Fibroblast of skin of left quadriceps (primary cell): ENCODE data around the gene PRPH2.
"Not testable (repeated sequence)": the region's sequence is repeated elsewhere in the genome, so short reads cannot be mapped to it uniquely, and the experiment has no call there.

Experiments used
- DNase-seq, 2 experiments: peaks; one replicate each; pipeline ENCODE4 v3.0.0-alpha.2; 2013; ENCODE audit warnings: low read depth in 2 of 2

The PRPH2 gene

DNA sequence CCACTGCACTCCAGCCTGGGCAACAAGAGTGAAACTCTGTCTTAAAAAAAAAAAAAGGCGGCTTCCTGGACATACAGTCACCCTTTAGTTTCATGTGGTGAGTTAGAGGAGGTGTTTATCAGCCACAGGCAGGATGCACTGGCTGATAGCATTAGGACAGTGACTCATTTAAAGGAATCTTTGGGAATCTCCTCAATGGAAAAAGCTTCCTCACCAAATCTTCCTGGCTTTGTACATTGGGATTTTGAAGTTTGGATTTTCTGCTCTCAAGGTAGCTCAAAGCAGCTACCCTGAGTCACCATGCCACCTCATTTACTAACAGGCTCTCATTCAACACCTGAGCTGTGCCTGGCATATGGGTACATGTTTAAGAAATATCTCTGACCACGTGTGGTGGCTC lies 20.2 kb downstream of the PRPH2 start:
- peak; percentile 22 to 34 for DNase-seq

DNA sequence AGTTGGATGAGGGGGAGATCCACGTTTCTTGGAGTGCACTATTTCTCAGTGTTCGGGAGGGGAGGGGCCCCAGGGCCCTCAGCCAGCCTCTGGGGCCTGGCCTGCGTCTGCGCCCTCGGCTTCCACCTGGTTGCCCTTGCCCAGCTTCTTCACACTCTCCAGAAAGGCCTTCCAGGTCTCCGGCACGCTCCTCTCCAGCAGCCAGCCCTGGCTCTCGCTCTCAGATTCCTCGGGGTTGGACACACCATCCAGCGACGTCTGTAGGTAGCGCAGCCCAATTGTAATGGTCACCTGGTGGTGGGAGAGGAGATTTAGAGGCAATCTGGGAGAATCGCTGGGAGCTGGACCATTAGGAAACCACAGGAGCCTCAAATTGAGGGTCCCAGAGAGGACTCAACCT lies 24.2 kb downstream of the PRPH2 start:
- no peak for DNase-seq

- no peak for DNase-seq
Observed at GRCh38 chr6:42697268-42697655, 25.1 kb downstream of the PRPH2 start.

- DNase-seq: peak in 1 of 2 experiments; percentile 34
Observed at GRCh38 chr6:42696526-42697267, 25.7 kb downstream of the PRPH2 start.

GRCh38 chr6:42694586-42694985 lies 27.8 kb downstream of the PRPH2 start:
- DNase-seq: peak; percentile 54 to 57

DNA sequence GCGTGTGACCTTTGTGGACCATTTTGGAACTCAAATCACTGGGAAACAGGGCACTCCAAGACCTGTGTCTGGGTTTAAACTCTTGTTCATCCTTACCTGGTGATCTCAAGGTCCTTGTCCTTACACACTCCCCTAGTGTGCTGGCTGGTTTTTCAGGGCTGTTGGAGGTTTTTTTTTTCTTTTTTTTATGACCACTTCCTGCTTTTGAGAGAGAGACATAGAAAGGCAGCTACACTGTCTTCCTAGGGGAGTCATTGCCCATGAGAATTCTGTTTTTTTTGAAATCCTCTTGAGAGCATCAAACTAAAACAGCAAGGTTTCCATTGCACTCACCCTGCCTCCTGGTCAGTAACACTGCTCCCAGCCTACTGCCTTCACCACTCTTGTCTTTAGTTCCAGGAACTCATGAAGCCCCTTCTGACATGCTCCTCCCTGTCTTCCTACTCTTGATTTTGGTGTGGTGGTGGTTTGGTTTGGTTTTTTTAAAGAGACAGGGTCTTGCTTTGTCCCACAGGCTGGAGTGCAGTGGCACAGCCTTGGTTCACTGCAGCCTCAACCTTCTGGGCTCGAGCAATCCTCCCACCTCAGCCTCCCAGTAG lies 28.6 kb downstream of the PRPH2 start:
- DNase-seq: no peak

- no peak for DNase-seq
Observed at GRCh38 chr6:42692137-42692911, 30.1 kb downstream of the PRPH2 start.

DNA sequence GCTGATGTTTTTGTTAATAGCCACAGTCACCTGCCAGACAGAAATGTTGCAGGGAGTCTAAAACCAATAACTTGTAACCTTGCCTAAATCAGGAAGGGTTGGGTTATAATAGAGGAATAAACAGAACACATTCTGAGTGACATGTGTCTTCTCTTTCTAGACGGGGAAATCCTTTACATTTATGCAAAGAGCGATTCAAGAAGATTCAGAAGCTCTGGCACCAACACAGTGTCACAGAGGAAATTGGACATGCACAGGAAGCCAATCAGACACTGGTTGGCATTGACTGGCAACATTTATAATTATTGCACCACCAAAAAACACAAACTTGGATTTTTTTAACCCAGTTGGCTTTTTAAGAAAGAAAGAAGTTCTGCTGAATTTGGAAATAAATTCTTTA lies 31.5 kb downstream of the PRPH2 start:
- DNase-seq: no peak

DNA sequence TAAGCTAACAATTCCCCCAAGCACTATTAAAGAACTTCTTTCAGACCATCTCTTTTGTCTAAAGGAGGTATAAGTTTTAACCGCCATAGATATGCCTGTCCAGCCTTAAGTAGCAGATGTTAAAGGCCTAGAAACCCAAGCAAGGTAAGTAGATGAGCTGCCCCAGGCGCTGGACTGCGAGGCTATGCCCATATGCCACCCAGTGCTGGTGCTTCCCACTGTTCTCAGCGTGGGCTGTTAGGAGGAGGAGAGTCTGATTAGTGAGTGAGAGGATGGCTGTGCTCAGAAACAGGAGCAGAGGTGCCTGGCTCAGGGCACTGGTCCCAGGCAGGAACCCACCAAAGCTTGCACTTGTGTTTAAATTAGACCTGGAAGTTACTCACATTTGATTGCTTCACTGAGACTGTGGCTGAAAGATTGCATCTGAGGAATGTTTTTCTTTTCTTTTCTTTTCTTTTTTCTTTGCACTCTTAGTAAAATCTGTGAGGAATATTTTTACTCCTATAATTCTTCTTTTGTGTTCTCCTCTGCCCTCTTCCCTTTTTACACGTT lies 32.2 kb downstream of the PRPH2 start:
- DNase-seq: no peak

DNA sequence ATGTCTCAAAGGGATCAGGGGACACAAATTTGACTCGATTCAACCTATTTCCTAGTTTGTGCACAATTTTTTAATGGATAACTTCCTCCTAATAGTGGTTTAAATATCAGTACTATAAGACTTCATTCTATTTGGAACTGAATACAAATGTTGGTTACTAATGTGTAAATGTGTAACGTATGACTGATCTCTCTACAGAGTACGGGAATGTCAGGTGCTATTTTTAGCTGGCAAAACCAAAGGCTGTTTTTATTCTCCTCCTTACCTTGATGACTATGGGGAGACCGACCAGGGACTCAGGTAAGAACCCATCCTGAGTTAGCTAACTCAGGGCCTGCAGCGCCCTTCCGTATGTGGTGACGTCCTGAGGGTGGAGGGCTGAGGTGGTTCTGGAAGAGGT lies 33.0 kb downstream of the PRPH2 start:
- no peak for DNase-seq

- DNase-seq: no peak
Observed at GRCh38 chr6:42688281-42688680, 34.1 kb downstream of the PRPH2 start.

DNA sequence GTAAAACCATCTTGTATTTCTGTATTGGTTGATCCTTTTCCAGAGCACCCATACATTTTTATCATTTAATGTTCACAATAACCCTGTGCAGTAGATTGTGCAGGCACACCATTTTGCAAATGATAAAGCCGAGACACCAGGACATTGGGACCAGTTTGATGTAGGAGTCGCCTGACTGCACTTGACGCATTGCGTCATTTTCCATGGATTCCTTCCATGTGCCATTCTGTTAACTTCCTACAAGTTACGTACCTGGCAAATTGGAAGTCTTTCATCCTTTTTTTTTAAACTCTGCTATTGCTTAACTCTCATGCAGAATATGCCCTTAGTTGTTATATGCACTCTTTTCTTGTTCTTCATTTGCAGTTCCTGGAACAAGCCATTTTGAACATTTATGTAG lies 43.0 kb downstream of the PRPH2 start:
- no peak for DNase-seq

DNA sequence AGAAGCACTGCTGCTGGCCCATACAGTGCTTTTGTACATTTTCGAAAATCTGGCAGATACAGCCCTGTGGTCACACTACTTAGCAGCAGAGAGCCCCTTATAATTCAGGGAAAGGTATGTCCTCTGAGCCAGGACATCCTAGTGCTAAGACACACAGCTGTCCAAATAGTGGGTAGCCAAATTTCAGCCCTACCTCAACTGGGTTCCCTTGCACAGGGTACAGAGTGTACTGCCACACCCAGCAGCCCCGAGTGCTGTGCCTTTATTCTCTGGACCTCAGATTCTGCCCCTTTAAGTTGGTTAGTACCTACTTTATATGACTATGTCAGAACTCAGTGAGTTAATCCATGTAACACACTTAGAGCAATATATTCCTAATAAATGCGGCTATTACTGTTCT lies 47.6 kb downstream of the PRPH2 start:
- no peak for DNase-seq

DNA sequence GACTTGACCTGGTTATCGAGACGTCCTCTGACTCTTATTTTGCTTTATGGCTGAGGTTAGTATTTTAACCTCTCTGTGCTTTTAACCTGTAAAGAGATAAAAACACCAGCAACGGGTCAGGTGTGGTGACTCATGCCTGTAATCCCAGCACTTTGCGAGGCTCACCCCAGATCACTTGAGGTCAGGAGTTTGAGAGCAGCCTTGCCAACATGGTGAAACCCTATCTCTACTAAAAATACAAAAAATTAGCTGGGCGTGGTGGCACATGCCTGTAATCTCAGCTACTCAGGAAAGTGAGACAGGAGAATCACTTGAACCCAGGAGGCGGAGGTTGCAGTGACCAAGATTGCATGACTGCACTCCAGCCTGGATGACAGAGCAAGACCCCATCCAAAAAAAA lies 48.0 kb downstream of the PRPH2 start:
- not testable (repeated sequence) for DNase-seq

DNA sequence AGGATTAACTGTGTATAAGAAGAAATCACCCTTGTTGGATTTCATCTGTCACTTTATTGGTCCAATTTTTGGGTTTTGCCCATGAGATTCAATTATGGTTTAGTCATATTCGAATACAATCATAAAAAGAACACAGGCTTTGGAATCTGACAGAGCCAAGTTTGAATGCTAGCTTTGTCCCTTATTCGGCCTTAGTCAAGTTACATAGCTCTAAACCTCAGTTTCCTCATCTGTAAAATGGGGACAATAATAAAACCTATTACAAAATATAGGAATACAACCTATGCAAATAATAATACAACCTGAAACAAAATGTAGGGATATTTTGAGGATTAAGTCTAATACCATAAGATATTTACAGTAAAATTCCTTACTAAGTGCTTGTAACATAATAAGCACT lies 57.7 kb downstream of the PRPH2 start:
- no peak for DNase-seq

DNA sequence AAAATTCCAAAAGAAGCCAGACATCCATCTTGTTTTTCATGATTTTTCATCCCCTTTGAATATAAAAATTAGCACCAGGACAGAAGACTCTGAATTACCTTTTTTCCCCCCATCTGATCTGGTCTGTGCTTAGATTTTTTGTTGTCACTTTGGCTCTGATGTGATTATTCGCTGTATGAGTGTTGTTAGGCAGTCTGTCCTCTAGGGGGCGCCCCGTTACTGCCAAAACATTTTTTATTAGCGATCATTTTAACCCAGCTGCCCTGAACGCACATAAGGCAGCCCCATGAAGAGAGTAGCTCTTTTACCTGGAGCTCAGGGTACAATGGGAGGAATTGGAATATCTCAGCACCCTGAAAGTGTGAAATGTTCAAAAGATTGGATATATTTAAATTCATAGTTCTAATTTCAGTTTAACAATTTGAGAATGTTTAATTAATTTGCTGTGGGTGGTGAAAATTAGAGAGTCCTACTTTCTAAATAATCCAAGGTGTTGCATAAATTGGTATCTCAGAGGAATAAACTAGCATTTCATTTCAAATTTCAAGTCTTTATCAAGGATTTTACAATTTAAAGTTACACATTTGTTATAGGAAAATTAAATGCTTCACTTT lies 60.8 kb downstream of the PRPH2 start:
- peak; percentile 52 to 54 for DNase-seq

GRCh38 chr6:42659806-42660205 lies 62.6 kb downstream of the PRPH2 start:
- no peak for DNase-seq

- DNase-seq: no peak
Observed at GRCh38 chr6:42653851-42654250, 68.5 kb downstream of the PRPH2 start.

DNA sequence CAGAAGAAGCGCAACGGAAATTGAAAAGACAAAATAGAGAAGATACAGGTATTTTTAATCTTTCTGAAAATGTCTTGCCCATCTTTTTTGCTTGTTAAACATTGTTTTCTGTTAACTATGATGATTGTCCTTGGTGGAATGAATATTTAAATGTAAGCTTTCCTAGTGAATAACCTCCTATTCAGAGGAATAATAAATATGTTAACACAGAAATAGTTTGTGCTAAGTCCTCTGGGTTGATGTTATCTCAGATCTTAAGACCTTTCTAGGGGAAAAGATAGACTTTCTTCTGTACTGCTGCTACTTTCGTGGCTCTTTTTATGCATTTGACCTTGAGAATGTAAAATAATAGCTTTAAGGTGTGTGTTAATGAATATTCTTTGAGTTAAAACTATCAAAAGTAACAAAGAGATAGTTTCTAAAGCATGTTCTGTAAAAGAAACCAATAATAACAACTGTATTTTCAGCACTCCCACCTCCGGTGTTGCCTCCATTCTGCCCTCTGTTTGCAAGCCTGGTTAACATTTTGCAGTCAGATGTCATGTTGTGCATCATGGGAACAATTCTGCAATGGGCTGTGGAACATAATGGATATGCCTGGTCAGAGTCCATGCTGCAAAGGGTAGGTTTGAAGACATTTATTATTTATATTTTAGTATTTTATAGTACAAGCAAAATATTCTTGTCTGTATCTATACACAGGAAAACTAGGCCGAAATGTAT lies 70.2 kb downstream of the PRPH2 start:
- no peak for DNase-seq
